ENCODE measurements around the gene STOM. TPM values are rescaled to one million over a fixed set of nuclear protein-coding genes. Genes with fewer than 3 reads are reported as not detected.
"Not testable (repeated sequence)": the region's sequence is repeated elsewhere in the genome, so short reads cannot be mapped to it uniquely, and the experiment has no call there.

STOM gene, protein sequence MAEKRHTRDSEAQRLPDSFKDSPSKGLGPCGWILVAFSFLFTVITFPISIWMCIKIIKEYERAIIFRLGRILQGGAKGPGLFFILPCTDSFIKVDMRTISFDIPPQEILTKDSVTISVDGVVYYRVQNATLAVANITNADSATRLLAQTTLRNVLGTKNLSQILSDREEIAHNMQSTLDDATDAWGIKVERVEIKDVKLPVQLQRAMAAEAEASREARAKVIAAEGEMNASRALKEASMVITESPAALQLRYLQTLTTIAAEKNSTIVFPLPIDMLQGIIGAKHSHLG
- polyA plus RNA-seq (ENCODE audit: insufficient read length) = 42.1 TPM

GRCh38 chr9:121369595-121370265, at the start of gene STOM:
Gene STOM (minus strand): TSS chr9:121370250. CDS start chr9:121370187, 63 bp downstream.
- DNase-seq (ENCODE audit: low read depth) = peak; percentile 46

GRCh38 chr9:121411993-121412392, 41.9 kb upstream of the STOM start:
- no peak for DNase-seq (ENCODE audit: low read depth)

- no peak for DNase-seq (ENCODE audit: low read depth)
Observed at GRCh38 chr9:121405899-121406298, 35.8 kb upstream of the STOM start.

DNA sequence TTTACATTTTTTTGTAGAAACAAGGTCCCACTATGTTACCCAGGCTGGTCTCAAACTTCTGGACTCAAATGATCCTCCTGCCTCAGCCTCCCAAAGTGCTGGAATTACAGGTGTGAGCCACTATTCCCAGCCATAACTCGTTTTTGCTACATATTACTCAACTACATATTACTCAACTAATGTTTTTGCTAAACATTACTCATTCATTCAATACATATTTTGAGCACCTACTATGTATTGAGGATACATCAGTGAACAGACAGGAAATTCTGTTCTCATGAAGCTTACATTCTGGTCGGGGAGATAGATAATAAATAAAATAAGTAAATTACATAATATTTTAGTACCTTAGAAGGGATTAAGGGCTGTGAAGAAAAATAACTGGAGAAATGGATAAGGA, 34.9 kb upstream of the STOM start:
- no peak for DNase-seq (ENCODE audit: low read depth)

DNA sequence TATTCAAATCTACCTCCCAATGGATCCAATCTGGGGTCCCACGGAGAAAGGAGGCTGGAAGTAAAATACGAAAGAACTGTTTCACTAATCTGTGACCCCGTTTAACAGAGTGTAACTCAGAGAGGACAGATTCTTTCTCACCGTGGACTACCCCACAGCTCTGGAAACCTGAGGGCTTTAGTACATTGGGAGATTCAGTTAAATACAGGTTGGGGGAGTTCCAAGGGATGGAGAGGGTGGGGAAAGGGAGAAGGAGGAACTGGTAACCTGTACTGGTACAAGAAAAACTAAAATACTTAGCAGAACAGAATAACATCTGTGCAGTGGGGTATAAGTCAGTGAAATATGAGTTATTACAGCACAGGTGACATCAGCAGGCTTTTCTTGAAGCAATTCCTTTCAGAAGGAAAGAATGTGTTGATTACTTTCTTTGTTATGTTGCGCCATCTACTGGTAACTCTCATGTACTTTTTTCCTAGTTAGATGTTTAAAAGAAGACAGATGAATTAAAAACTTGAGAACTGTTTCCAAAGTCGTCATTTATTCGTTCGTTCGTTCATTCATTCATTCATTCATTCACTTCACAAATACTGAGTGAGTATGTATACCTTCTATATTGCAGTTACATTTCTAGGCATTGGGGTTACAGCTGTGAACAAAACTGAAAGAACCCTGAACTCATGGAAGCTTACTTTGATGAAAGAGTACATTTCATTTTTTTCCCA, 30.0 kb upstream of the STOM start:
- DNase-seq (ENCODE audit: low read depth) = peak; percentile 67

GRCh38 chr9:121399126-121399882, 29.3 kb upstream of the STOM start:
- DNase-seq (ENCODE audit: low read depth) = no peak

GRCh38 chr9:121398374-121398773, 28.3 kb upstream of the STOM start:
- DNase-seq (ENCODE audit: low read depth) = no peak

DNA sequence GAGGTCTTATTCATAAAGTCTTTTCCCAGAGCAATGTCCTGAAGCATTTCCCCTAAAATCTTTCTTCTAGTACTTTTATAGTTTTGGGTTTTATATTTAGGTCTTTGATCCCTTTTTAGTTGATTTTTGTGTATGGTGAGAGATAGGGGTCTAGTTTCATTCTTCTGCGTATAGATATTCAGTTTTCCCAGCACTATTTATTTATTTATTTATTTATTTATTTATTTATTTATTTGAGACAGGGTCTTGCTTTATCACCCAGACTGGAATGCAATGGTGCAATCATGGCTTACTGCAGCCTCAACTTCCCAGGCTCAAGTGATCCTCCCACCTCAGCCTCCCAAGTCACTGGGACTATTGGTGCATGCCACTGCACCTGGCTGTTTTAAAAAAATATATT, 27.2 kb upstream of the STOM start:
- DNase-seq (ENCODE audit: low read depth) = not testable (repeated sequence)

DNA sequence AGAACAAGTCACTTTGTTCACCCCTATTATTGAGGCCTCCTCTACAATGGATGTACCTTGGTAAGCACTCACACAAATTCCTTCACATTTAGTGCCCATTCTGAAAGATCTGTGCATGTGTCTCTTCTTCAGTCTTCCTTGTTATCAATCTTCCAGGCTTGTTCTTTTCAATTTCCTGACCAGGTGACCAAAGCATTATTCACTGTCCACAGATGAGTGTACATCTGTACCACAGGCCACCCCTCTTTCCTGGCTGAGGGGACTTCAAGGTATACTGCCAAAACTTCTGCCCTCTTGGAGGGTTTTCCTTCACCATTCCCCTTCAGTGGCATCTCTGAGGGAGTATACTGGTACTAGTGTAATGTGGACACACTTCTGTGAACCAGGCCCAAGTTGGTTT, 25.5 kb upstream of the STOM start:
- no peak for DNase-seq (ENCODE audit: low read depth)

DNA sequence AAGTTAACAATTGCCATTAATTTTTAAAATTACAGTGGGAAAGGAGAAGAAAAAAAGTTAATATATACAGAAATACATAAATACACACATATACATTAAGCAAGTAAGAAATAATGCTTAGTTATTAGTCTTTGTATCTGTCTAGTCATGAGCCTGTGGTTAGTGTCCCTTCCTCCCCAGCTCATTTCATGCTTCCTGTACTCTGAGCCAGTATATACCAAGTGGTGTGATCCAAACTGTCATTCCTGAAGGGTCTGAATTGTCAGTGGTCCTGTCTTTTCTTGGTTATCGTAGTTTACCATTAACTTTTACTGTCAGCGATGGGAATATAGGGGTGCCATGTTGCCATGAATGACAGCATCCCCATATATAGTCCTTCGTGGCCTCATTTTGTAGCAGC, 24.2 kb upstream of the STOM start:
- no peak for DNase-seq (ENCODE audit: low read depth)

- no peak for DNase-seq (ENCODE audit: low read depth)
Observed at GRCh38 chr9:121393318-121393717, 23.3 kb upstream of the STOM start.

- DNase-seq (ENCODE audit: low read depth) = no peak
Observed at GRCh38 chr9:121390372-121390771, 20.3 kb upstream of the STOM start.

DNA sequence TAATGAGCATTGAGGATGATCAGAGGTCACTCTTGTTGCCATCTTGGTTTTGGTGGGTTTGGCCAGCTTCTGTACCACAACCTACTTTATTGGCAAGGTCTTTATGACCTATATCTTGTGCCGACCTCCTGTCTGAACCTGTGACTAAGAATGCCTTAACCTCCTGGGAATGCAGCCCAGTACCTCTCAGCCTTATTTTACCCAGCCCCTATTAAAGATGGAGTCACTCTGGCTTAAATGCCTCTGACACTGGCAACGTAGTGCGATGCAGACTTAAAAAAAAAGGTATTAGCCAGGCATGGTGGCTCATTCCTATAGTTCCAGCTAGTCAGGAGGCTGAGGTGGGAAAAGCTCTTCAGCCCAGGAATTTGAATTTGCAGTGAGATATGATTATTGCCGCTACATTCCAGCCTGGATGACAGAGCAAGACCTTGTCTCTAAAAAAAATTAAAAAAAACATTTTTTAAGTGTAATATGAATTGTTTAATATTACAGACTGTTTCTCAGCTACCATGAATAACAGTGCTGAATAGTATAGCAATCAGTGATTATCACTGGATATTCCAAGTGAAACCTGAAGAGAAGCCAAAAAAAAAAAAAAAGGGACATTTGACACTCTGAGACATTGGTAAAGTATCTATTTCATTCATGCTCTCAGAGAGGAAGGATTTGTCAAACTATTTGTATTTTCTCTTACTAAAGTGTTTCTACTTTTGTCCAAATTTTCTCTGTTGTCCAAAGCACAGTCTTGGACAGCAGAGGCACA, 18.3 kb upstream of the STOM start:
- no peak for DNase-seq (ENCODE audit: low read depth)

- no peak for DNase-seq (ENCODE audit: low read depth)
Observed at GRCh38 chr9:121386442-121387175, 16.6 kb upstream of the STOM start.

GRCh38 chr9:121383715-121384114, 13.7 kb upstream of the STOM start:
- DNase-seq (ENCODE audit: low read depth) = no peak

DNA sequence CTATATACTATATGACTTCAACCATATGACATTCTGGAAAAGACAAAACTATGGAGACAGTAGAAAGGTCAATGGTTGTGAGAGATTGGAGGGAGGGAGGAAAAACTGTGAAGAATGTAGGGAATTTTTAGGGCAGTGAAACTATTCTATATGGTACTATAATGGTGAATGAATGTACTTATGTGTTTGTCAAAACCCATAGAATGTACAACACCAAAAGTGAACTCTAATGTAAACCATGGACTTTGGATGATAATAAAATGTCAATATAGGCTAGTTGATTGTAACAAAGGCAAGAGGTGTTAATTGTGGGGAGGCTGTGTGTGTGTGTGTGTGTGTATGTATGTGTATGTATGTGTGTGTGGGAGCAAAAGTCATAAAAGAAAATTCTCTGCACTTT, 10.8 kb upstream of the STOM start:
- no peak for DNase-seq (ENCODE audit: low read depth)

DNA sequence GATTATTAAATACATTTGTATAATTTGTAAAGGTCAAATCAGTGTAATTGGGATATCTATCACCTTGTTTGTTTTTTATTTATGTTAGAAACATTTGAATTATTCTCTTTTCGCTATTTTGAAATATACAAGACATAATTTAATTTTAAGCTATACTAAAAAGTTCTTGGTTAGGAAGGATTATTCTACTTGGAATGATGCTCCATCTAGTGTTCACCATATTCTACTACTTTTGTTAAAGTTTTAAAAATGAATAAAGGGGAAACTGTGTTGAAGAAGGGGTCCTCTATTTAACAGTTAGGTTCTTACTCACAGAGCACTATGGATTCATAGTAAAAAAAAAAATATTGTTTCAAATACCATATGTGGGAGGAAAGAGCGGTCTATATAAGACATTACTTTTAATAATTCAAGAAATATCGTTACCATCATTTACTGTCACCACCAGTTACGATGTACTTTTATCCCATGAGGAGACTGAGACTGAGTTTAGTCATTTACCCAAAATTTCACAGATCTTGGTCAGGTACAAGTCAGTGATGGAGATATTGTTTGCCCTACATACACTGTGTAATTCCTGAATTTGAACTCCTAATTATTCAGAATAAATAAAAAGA, 6.3 kb upstream of the STOM start:
- DNase-seq (ENCODE audit: low read depth) = no peak

DNA sequence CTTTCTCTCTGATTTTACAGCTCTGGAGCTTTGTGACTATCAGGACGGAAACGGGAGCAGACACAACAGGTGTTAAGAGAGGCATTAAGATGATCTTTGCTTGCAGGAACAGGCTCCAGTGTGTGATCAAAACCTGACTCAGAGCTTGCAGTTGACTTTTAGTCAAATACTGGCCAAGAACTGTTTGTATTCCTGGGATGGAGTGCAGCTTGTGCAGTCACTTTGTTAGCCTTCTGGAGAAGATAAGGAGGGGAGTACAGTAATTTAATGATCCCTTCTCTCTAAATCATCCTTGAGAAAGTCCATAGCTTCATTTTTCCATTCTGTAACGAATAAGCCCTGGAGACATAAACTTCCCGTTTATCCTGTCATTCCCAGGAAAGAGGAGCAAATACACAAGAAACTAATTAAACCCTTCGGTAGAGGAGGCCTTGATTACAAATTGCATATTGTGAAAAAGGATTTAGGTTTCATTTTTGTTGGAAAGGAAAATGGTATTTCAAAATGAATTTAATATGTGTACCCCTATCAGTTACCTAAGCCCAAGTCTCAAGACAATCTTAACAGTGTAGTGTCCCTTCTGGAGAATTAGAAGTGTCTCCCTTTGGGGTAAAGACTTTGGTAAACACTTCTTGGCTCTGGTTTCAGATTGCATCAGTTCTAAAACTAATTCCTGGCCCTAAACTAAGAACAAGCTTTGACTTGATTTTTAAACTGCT, 3.1 kb upstream of the STOM start:
- peak; percentile 51 for DNase-seq (ENCODE audit: low read depth)

GRCh38 chr9:121372239-121373010, 2.4 kb upstream of the STOM start:
- DNase-seq (ENCODE audit: low read depth) = no peak
